ENCODE results near the gene PRPF6.

- no peak for TF ChIP-seq POU6F1 (CRISPR knock-in tag; IDR thresholded peaks at IDR 0.05; ENCODE audit: borderline replicate concordance, low read depth)
- TF ChIP-seq ARNTL (CRISPR knock-in tag; IDR thresholded peaks at IDR 0.05; ENCODE audit: borderline replicate concordance, low read depth) = no peak
- TF ChIP-seq TSHZ2 (CRISPR knock-in tag; IDR thresholded peaks at IDR 0.05) = no peak
- no peak for TF ChIP-seq CREB5 (CRISPR knock-in tag; IDR thresholded peaks at IDR 0.05; ENCODE audit: low read depth)
- no peak for TF ChIP-seq TOX (CRISPR knock-in tag; IDR thresholded peaks at IDR 0.05; ENCODE audit: borderline replicate concordance)
- TF ChIP-seq CSDC2 (CRISPR knock-in tag; IDR thresholded peaks at IDR 0.05) = no peak
- no peak for TF ChIP-seq ZFP30 (CRISPR knock-in tag; IDR thresholded peaks at IDR 0.05)
- no peak for TF ChIP-seq ZFP3 (CRISPR knock-in tag; IDR thresholded peaks at IDR 0.05)
- no peak for TF ChIP-seq SNAI2 (CRISPR knock-in tag; IDR thresholded peaks at IDR 0.05)
- TF ChIP-seq ESRRG (CRISPR knock-in tag; IDR thresholded peaks at IDR 0.05) = no peak
- TF ChIP-seq ZNF565 (CRISPR knock-in tag; conservative IDR thresholded peaks at IDR 0.05; ENCODE audit: low read depth) = no peak
These were observed 29.3 kb upstream of the PRPF6 start for GRCh38 chr20:63951398-63952209.

Data from SK-N-SH treated with all-trans-retinoic acid at 6 μM for 48 hours (cell line).